Mammary epithelial cell (primary cell): Measurements from ENCODE around the gene CAMSAP3.

Experiments used
- EZH2 ChIP-seq: IDR thresholded peaks from 2 replicates; pipeline ENCODE4 v1.6.1; 2012; ENCODE audit warnings: low read length, inconsistent platforms, borderline replicate concordance
- TF ChIP-seq, protein P1 (sequence below), 2 donors: IDR thresholded peaks in 1 of 2; conservative IDR thresholded peaks in 1 of 2; 2 replicates each; pipeline ENCODE4 v1.5.1; 2011 to 2012; ENCODE audit warnings: inconsistent platforms in 2 of 2, low read length in 2 of 2, mild to moderate bottlenecking in 2 of 2, control low read depth in 1 of 2, low read depth in 1 of 2; ENCODE audit not compliant: insufficient read depth in 1 of 2; ENCODE audit errors: extremely low read depth in 1 of 2

DNA sequence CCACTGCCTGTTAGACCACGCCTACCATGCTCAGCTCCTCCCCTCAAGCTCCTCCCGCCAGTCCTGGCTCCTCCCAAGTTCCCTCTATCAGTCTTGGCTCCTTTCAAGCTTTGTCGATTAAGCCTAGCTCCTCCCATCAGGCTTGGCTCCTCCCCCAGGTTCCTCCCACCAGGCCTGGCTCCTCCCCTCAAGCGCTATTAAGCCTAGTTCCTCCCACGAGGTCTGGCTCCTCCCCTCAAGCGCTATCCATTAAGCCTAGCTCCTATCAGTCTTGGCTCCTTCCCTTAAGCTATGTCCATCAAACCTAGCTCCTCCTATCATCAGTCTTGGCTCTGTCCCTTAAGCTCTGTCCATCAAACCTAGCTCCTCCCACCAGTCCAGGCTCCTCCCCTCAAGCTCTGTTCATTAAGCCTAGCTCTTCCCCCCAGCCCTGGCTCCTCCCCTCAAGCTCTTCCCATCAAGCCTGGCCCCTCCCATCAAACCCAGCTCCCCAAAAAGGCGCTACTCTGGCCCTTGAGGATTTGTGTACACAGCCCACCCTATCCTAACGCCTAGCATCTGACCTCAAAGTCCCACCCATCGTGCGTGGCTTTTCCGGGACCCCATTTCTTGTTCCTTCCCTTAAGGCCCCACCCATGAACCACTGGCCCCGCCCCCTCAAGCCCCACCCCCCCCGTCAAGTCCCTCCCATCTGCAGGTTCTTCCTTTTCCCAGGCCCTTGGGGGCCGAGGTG is 10.0 kb downstream of the CAMSAP3 start:
- TF ChIP-seq, protein P1, sequence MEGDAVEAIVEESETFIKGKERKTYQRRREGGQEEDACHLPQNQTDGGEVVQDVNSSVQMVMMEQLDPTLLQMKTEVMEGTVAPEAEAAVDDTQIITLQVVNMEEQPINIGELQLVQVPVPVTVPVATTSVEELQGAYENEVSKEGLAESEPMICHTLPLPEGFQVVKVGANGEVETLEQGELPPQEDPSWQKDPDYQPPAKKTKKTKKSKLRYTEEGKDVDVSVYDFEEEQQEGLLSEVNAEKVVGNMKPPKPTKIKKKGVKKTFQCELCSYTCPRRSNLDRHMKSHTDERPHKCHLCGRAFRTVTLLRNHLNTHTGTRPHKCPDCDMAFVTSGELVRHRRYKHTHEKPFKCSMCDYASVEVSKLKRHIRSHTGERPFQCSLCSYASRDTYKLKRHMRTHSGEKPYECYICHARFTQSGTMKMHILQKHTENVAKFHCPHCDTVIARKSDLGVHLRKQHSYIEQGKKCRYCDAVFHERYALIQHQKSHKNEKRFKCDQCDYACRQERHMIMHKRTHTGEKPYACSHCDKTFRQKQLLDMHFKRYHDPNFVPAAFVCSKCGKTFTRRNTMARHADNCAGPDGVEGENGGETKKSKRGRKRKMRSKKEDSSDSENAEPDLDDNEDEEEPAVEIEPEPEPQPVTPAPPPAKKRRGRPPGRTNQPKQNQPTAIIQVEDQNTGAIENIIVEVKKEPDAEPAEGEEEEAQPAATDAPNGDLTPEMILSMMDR (conservative IDR thresholded peaks at IDR 0.05 in 1 of 2, IDR thresholded peaks at IDR 0.05 in 1 of 2; ENCODE audit: extremely low read depth in 1 of 2, insufficient read depth in 1 of 2, low read depth in 1 of 2, low read length in 2 of 2) = no peak
- no peak for TF ChIP-seq EZH2
